Measurements from ENCODE around the gene PMM2.

PMM2 gene

DNA sequence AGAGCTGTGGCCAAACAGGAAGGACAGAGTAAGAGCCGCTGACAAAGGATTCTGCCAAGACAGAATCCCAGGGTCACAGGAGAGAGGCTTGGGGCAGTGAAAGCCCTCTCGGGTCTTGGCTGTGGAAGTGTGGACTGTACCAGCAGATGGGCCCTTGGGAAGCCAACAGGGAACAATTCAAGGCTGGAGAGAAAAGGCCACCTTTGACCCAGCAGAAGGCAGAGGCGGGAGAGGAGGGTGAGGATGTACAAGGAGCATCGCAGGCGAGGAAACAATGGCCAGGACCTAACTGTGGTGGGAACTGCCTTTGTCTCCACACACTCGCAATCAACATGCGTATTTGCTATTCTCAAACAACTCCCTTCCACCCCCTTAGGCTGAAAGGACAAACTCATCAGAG lies 55.5 kb downstream of the PMM2 start:
- DNase-seq: no peak

DNA sequence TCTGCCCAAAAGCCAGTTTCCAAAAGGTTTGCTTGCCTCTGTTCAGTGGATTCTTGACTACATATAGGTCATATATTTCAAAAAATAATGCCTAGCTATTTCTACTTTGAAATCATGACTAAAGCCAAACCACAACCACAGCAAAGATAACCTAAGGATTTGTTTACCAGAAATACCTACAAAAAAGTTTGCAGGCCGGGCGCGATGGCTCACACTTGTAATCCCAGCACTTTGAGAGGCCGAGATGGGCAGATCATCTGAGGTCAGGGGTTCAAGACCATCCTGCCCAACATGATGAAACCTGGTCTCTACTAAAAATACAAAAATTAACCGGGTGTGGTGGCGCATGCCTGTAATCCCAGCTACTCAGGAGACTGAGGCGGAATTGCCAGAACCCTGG lies 56.0 kb downstream of the PMM2 start:
- no peak for DNase-seq

DNA sequence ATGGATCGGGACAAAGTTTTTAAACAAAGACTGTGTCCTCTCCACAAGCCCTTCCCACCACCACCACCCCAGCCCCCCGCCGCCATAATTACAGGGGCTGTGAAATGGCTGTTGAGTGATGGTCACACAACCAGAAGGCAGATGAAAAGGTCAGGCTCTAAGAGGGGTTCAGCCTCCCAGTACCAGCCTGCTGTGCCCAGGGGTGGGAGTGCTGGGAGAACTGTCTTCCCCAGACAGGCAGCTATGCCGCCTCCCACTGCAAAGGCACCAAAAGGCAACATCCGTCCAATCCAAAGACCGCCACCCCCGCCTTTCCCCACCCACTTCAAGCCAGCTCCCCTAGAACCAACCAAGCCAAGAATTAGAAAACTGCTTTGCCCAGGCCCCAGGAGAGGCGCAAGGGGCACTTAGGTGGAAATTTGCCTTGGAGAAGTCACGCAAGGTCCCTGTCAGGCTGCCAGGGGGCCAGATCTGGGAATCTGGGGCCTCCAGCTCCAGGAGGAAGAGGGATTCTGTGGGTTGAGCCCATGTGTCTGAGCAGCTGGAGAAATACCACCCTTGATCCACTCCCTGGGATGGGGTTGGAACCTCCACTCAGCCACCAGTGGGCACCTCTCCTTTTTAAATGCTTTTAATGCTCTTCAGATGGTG lies 56.8 kb downstream of the PMM2 start:
- DNase-seq: no peak

DNA sequence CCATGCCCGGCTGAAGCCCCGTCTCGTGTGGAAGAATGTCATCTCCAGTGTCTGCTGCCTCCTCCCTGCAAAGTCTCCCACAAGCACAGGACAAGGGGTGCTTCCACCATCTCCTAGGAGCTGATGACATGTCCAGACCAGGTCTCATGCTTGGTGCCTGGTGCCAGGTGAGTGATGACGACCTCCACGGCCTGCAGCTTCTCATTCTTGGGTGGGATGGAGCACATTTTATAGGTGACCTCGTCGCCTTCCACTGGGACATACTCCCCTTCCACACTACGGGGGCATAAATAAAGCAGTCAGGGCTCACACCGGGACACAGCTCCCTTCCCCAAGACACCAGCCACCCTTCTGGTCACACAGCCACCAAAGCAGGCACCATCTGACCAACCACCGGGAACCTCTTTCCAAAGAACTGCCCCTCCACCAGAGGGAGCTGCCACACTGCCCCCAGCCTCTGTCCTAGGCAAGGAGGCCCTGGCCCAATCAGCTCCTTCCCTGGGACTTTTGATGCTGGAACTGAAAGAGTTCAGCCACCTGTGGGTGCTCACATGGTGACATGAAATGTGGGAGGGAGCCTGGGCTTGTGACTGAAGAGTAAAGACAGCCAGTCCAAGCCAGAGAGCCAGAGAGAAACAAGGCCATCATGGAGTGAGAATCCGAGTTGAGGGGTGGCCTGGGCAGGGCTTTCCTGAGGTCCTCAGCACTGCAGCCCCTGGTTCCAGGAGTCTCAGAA lies 57.6 kb downstream of the PMM2 start:
- no peak for DNase-seq

DNA sequence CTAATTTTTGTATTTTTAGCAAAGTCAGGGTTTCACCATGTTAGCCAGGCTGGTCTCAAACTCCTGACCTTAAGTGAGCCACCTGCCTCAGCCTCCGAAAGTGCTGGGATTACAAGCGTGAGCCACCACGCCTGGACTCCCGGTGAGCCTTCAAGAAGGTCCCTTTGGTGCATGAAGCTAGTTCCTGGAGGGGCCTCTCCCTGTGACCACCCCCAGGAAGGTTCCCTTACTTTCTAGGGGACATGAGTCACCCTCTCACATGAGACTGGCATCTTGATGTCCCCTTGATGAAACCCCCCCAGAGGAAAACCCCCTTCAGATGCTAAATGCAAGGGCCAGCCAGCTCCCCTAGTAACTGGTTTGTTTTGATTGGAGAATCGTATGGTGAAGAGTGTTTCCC lies 58.3 kb downstream of the PMM2 start:
- DNase-seq: no peak

DNA sequence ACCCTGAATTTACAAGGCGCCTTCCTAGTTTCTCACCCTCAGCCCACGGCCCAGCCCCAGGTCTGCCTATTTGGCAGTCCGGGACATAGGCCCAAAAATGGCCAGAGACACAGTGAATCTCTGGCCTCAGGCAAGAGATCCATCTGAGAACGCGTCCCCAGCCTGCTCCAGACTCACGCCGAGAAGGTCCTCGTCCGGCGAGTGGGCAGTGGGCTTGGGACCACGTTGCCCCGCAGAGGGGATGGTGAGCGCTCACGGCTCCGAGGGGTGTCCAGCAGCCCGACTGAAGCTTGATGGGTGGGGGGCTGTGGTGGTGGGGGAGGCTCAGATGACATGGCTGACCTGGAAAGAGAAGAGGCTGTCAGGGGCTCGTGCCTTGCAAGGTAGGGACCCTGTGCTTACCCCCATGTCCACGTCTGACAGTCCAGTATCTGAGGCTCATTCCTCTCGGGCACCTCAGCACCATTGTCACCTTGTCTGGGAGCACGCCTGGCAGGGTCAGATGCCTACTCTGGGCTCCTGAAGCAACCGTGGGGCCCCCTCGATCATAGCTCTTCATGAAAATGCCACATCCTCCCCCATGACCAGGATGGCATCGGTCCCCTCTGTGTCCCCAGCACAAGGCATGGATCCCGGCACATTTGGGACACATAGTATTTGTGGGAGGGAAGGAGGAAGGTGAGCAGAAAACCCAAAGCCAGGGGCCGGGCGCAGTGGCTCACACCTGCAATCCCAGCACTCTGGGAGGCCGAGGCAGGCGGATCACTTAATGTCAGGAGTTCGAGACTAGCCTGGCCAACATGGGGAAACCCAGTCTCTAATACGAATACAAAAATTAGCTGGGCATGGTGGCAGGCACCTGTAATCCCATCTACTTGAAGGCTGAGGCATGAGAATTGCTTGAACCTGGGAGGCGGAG lies 61.6 kb downstream of the PMM2 start:
- no peak for DNase-seq

DNA sequence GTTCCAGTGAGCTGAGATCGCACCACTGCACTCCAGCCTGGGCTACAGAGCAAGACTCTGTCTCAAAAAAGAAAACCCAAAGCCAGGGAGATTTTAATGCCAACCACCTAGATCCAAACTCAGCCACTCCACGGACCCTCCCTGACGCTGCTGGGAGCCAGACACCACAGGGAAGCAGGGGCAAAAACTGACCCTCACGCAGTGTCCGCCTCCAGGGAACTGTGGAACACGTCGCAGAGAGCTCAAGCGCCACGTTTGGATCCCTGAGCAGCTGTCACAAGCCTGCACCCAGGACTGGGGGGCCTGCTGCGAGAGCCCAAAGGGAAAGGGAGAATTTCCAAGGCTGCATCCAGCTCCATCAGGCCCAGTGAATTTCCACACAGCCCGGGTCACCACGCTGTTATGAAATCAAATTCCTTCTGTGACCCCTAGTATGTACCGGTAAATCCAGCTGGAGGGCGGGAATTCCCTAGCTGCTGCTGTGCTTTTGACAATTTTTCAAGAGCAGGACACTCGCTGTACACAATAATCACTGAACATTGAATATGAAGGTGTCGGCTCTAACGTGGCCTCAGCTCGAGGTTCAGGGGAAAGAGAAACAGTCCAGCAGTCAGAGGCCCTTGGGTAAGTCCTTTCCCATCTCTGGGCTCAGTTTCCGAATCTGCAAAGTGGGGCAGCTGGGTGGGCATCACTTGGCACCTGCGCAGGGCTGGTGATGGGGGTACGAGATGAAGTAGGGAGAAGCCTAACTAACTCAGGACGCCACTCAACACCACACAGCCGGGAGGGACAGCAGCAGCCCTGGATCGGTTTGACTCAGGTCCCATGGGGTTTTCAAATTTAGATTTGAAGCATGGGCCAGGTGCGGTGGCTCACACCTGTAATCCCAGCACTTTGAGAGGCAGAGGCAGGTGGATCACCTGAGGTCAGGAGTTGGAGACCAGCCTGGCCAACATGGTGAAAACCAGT lies 62.6 kb downstream of the PMM2 start:
- no peak for DNase-seq

DNA sequence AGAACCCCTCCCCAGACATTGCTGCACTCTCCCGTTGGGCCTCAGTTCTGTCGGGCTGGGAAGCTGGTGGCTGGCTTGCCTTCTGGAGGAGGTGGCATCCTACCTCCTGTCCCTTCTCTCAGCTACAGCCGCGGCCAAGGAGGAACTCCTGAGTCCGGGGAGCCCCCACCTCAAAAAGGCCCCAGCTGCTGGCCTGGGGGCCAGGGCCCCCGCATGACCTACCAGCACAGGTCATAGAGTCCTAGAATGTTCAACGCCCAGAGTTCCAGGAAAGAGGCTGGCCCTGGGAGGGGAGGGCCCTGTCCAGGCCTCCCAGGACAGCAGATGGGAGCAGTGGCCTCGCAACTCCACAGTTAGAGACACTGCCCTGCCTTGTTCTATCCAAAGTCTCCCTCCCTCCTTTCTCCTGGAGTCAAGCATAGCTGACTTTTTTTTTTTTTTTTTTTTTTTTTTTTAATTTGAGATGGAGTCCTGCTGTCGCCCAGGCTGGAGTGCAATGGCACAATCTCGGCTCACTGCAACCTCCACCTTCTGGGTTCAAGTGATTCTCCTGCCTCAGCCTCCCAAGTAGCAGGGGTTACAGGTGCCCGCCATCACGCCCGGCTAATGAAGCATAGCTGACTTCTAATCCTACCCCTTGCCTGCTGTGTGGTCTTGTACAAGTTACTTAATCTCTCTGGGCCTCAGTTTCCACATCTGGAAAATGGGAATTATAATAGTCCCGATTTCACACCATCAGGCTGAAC lies 64.1 kb downstream of the PMM2 start:
- DNase-seq: no peak

DNA sequence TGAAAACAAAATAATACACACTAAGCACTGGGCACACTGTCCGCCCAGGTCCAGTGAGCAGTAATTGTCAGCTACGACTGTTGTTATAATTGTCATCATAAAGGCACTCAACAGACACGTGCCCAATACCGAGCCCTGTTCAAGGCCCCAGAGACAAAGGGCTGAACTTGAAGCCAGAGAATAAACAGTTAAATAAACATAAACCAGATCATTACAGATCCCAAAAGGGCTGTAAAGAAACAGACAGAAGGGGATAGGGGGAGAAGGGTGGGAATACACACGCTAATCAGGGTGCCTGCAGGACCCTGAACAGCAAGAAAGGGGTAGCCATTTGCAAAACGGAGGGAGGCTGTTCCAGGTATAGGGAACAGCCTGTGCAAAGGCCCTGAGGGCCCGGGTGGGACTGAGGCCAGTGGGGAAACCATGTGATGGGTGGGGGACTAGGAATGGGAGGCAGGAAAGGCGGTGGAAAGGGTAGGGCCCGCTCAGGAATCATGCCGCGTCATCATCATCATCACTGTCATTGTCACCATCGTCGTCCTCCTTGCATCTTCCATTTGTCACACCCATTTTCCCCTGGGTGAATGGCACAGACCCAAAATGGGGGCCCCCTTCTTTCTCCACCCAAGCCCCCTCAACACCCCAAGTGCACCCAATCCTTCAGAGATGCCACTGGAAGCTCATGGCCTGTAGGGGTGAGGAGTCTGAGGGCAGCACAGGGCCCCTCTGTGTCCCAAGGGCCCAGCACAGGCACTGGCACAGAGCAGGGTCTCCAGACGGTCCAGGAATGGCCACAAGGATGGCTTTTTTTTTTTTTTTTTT lies 64.9 kb downstream of the PMM2 start:
- DNase-seq: no peak

DNA sequence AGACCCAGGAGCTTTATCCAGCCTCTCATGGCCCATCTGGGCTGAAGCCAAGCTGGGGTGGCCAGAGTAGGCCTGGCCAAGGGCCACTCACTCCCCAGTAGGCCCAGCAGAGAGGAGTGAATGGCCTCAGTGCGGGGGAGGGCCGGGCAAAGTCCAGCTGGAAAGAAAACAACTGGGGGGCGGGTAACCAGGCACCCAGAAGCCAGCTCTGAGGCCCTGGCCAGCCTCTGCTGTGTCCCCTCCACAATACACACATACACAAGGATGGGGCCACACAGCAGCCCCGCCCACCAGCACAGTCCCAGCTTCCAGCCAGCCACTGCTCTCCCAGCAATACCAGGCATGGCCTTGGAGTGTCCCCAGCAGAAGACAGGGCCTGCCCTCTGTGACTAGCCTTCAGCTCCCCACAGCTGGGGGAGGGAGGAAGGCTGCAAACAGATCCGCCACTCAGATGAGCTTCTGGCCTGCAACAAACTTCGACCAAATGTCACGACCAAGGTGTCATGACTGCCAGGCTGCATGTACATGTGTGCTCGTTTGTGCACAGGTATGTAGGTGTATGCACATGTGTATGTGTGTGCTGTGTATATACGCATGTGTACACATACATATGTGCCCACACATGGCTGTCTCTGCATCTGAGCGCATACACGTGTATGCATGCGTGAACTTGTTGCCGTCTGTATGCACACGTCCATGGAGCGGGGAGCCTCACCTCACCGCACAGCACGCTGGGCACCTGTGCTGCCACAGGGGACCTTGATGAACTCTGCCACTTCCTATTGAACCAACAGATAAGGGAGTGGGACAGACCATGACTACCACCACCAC lies 66.2 kb downstream of the PMM2 start:
- DNase-seq: no peak

DNA sequence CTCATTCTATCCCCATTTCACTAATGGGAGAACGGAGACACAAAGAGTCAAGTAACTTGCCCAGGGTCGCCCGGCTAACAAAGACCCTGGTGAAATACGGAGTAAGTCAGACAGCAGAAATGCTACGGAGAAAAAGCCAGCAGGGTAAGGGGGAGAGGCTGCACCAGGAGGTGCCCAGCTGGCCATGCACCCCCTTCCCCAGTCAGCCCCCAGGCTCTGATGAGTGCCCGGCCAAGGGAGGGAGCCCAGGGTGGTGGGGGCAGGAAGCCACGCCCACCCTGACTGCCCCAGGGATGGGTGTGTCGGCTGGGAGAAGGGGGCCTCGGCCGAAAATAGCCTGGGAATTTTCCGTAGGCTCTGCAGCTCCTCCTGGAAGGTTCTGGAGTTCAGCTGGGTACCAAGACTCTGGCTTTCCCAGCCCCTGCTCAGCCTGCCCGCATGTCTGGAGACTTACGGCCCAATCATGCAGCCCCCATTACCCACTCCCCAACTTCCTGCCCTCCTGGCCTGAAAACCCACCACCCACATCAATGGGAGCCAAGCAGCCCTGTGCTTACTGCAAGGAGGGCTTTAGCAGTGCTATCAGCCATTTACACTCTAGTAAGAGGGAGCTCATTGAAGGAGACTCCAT lies 67.0 kb downstream of the PMM2 start:
- DNase-seq: no peak

DNA sequence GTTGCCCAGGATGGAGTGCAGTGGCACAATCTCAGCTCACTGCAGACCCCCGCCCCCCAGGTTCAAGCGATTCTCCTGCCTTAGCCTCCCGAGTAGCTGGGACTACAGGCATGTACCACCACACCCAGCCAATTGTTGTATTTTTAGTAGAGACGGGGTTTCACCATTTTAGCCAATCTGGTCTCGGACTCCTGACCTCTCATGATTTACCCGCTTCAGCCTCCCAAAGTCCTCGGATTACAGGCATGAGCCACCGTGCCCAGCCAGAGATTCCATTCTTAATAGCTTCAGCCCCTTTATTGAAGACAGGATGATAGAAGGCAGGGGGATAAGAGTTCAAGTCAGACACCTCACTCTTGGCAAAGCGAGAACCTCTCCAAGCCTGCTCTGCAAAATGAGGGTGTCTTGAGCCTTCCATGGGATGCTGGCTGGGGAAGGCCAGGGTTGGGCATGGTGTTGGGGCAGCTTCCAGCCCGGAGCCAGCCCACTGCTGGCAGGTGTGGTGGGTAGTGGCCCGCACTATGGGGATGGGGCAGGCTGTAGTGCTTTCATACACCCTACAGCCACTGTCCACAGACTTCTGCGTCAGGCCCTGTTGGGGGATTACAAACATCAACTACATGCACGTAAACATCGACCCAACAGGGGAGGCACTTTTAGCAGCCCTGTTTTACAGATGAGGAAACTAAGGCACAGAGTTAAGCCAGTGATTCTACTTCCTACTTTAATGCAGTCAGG lies 67.7 kb downstream of the PMM2 start:
- DNase-seq: no peak

DNA sequence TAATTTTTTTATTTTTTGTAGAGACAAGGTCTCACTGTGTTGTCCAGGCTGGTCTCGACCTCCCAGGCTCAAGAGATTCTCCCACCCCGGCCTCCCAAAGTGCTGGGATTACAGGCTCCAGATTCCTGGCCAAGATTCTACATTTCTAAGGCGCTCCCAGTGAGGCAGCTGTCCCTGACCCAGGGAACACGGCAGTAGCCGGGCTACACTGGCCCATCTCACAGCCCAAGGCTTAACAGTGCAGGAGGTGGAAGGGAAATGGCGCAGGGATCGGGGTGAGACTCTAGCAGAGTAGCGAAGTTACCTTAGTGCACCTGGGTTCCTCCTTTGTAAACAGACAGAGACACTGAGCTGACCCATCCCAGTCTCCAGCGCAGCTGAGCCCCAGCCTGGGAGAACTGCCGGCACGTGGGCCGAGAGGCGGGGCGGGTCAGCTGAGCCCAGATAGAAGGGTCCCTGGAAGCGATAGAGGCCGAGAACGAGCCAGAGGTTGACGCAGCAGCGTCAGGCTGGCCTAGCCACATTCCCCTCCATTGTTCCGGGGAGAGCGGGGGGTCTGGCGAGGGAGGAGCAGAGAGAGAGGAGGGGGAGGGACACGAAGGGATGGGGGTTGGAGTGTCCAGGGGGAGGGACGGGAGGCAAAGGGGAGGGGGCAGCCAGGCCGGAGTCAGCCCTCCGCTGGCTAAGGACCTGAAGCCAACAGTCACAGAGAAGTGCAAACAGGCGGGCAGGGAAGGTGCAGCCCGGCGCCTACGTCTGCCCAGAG lies 68.7 kb downstream of the PMM2 start:
- peak; percentile 77 for DNase-seq

DNA sequence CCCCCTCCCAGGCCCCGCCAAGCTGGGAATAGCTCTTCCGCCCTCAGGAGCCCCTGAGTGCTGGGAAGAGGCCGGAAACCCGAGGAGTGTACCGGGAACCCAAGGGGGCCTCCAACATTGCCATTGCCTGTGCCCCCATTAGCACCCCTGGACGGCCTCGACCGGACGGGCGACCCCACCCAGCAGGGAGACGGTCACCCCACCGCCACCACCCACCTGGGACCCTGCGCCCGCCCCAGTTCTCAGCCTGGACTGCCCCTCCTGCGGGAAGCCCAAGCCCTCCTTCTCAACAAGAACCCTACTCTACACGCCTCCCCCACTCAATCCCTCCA lies 69.2 kb downstream of the PMM2 start:
- DNase-seq: no peak

DNA sequence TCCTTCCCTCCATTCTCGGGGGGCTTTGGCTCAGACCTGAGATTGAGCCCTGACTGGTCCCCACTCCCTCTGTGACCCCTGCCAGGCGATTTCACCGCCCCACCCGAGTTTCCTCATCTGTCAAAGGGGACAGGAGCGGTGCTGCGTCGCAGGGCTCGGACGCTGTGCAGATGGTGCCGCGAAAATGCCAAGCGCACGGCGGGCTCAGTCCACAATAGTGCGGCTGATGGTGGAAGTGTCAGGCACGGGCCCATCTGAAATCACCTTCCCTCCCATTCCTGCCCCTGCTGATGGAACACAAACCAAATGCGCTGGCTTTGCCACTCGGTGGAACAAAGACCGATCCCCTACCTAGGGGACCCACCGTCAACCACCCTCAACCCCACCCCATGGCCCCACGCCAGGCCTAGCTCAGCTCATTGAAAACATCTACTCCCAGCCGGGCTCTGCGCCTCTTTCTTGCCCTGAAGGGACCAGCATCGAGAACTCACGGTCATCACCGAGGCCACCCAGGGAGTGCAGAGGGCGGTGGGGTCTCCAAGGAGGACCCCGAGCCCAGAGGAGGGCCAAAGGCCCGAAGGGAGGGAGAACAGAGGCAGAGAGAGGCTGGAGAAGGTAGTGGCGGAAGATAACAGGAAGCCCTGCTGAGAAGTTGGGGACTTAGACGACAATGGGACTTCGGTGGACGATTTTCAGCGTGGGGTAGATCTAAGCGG lies 69.7 kb downstream of the PMM2 start:
- DNase-seq: peak; percentile 64

DNA sequence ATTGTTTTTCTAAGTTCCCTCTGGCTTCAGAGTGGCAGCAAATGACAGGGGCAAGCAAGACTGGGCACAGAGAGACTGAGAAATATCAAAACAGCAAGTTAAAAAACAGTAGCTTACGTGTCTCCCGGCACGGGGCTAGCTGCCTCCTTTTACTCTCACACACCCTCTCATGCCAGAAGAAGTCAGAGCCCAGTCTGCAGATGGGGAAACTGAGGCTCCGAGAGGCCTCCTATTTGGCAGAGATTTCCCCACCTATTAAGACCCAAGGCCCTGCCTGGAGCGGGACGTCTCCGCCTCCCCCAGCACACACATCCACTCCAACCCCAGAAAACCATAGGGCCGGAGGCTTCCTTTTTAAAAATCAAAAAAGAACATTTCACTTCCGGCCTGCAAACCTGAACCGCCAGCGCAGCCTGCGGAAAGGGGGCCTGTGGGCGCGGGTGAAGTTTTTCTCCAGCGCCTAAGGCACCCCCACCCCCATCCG lies 70.3 kb downstream of the PMM2 start:
- DNase-seq: no peak

All from femur (tissue), 1 donor.